Endothelial cell of umbilical vein (primary cell): ENCODE results near the gene MAML2.

Source experiments
- CTCF ChIP-seq, 2 donors: IDR thresholded peaks; 1 replicate in 1 of 2; 2 replicates in 1 of 2; pipeline ENCODE4 v1.5.1; 2011; ENCODE audit warnings: low read length in 2 of 2, mild to moderate bottlenecking in 2 of 2, moderate library complexity in 2 of 2, control low read depth in 1 of 2, inconsistent platforms in 1 of 2, low read depth in 1 of 2; ENCODE audit not compliant: insufficient read depth in 1 of 2; ENCODE audit errors: extremely low read depth in 1 of 2
- EZH2 ChIP-seq: IDR thresholded peaks from 2 replicates; pipeline ENCODE4 v1.6.1; 2012; ENCODE audit warnings: borderline replicate concordance, low read depth, mild to moderate bottlenecking, moderate library complexity, low read length, inconsistent platforms; ENCODE audit not compliant: severe bottlenecking
- FOS ChIP-seq: IDR thresholded peaks from 2 replicates; pipeline ENCODE4 v1.6.1; 2011; ENCODE audit warnings: mild to moderate bottlenecking, low read length, moderate library complexity, borderline replicate concordance; ENCODE audit not compliant: insufficient read depth
- JUN ChIP-seq: IDR thresholded peaks from 2 replicates; pipeline ENCODE4 v1.6.1; 2011; ENCODE audit warnings: borderline replicate concordance, low read depth; ENCODE audit not compliant: insufficient read length, insufficient read depth
- MAX ChIP-seq: IDR thresholded peaks from 2 replicates; pipeline ENCODE4 v1.6.1; 2011; ENCODE audit not compliant: insufficient read depth, insufficient read length
- POLR2A ChIP-seq: IDR thresholded peaks from 2 replicates; pipeline ENCODE4 v1.6.1; 2012; ENCODE audit warnings: low read depth, mild to moderate bottlenecking, control low read depth, low read length
- POLR2AphosphoS5 ChIP-seq: IDR thresholded peaks from 2 replicates; pipeline ENCODE4 v1.6.1; 2012; ENCODE audit warnings: low read depth, mild to moderate bottlenecking, control low read depth, low read length, moderate library complexity; ENCODE audit not compliant: insufficient read depth

- TF ChIP-seq CTCF (IDR thresholded peaks at IDR 0.05; ENCODE audit: extremely low read depth in 1 of 2, insufficient read depth in 1 of 2, low read depth in 1 of 2, low read length in 2 of 2) (no peak), POLR2A (no peak), EZH2 (no peak), MAX (no peak), POLR2AphosphoS5 (no peak), FOS (no peak), JUN (no peak)
Observed at GRCh38 chr11:96279896-96280290, 63.1 kb downstream of the MAML2 start.
